ENCODE measurements around the gene MYL5.
"Not testable (repeated sequence)": the region's sequence is repeated elsewhere in the genome, so short reads cannot be mapped to it uniquely, and the experiment has no call there.

DNA sequence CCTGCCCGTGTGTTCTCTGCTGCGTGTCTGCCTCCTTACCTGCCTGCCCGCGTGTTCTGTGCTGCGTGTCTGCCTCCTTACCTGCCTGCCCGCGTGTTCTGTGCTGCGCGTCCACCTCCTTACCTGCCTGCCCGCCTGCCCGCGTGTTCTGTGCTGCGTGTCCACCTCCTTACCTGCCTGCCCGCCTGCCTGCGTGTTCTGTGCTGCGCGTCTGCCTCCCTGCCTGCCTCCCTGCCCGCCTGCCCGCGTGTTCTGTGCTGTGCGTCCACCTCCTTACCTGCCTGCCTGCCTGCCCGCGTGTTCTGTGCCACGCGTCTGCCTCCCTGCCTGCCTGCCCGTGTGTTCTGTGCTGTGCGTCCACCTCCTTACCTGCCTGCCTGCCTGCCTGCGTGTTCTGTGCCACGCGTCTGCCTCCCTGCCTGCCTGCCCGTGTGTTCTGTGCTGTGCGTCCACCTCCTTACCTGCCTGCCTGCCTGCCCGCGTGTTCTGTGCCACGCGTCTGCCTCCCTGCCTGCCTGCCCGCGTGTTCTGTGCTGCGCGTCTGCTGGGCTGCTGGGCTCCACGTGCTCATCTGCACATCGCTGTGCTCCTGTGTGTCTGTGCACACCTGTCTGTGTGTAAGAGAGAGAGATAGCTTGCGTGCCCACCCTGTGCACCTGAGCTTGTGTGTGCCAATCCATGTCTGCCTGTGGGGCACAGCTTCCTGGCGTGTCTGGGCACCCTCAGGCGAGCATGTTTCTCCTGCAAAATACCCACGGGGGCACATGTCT lies 39.1 kb upstream of the MYL5 start:
- TF ChIP-seq POLR2A (IDR thresholded peaks at IDR 0.05; ENCODE audit: low read depth, low read length); TAF1 (IDR thresholded peaks at IDR 0.05; ENCODE audit: borderline replicate concordance, low read depth, low read length): not testable (repeated sequence)

Data from GM12892 (cell line).